Measurements from ENCODE around the gene ADAMTSL1. TPM values are rescaled to one million over a fixed set of nuclear protein-coding genes. Genes with fewer than 3 reads are reported as not detected.

Gene ADAMTSL1
- total RNA-seq, 1 experiment from 2014 or later, result not detected

DNA sequence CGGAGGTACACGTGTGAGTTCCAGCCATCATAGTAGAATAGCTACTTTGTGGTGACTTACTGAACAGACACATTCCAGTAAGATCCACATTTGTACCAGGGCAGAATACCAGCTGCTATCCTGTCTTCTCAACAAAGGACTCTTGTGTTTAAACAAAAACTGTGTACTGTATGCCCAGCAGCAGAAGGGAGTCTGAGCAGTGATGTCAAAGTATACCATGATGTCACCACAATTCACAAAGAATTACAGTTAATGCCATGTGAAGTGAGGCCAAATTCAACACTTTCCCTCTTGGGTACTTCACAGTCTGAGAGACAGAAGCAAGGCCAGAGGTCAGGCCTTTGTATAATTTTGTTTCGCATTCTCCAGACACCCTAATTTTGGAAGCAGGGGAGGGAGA is 137.0 kb downstream of the ADAMTSL1 start:
- no peak for ATAC-seq
- TF ChIP-seq SIN3A (IDR thresholded peaks at IDR 0.05; ENCODE audit: borderline replicate concordance, insufficient read depth, low read depth, low read length), result no peak
- TF ChIP-seq TCF7L2 (IDR thresholded peaks at IDR 0.05; ENCODE audit: low read depth, low read length), result no peak
- TF ChIP-seq, protein P1, sequence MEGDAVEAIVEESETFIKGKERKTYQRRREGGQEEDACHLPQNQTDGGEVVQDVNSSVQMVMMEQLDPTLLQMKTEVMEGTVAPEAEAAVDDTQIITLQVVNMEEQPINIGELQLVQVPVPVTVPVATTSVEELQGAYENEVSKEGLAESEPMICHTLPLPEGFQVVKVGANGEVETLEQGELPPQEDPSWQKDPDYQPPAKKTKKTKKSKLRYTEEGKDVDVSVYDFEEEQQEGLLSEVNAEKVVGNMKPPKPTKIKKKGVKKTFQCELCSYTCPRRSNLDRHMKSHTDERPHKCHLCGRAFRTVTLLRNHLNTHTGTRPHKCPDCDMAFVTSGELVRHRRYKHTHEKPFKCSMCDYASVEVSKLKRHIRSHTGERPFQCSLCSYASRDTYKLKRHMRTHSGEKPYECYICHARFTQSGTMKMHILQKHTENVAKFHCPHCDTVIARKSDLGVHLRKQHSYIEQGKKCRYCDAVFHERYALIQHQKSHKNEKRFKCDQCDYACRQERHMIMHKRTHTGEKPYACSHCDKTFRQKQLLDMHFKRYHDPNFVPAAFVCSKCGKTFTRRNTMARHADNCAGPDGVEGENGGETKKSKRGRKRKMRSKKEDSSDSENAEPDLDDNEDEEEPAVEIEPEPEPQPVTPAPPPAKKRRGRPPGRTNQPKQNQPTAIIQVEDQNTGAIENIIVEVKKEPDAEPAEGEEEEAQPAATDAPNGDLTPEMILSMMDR (IDR thresholded peaks at IDR 0.05), result no peak
- no peak for TF ChIP-seq POLR2AphosphoS5 (IDR thresholded peaks at IDR 0.05; ENCODE audit: low read depth, low read length)
- TF ChIP-seq, protein P2, sequence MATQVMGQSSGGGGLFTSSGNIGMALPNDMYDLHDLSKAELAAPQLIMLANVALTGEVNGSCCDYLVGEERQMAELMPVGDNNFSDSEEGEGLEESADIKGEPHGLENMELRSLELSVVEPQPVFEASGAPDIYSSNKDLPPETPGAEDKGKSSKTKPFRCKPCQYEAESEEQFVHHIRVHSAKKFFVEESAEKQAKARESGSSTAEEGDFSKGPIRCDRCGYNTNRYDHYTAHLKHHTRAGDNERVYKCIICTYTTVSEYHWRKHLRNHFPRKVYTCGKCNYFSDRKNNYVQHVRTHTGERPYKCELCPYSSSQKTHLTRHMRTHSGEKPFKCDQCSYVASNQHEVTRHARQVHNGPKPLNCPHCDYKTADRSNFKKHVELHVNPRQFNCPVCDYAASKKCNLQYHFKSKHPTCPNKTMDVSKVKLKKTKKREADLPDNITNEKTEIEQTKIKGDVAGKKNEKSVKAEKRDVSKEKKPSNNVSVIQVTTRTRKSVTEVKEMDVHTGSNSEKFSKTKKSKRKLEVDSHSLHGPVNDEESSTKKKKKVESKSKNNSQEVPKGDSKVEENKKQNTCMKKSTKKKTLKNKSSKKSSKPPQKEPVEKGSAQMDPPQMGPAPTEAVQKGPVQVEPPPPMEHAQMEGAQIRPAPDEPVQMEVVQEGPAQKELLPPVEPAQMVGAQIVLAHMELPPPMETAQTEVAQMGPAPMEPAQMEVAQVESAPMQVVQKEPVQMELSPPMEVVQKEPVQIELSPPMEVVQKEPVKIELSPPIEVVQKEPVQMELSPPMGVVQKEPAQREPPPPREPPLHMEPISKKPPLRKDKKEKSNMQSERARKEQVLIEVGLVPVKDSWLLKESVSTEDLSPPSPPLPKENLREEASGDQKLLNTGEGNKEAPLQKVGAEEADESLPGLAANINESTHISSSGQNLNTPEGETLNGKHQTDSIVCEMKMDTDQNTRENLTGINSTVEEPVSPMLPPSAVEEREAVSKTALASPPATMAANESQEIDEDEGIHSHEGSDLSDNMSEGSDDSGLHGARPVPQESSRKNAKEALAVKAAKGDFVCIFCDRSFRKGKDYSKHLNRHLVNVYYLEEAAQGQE (IDR thresholded peaks at IDR 0.05; ENCODE audit: insufficient read depth in 1 of 2, low read depth in 2 of 2, low read length in 1 of 2), result no peak
- no peaks in the 10 kb centered on the region for H3K4me1 ChIP-seq (ENCODE audit: control insufficient read depth, insufficient read depth, low read length)
- in situ Hi-C loops (cut with HindIII; ENCODE audit: low pct_unique_long_range_greater_than_20kb, low sequenced_read_pairs) (no loop called here), intact Hi-C loops (cut with micrococcal nuclease; ENCODE audit: unreplicated experiment) (no loop called here)
- H3K9me3 ChIP-seq (ENCODE audit: control insufficient read depth, insufficient read depth, low read depth, low read length), result no peaks in the 10 kb centered on the region
- no peaks in the 10 kb centered on the region for H3K36me3 ChIP-seq (ENCODE audit: control insufficient read depth, insufficient read depth, low read length)
- H3K27ac ChIP-seq (ENCODE audit: low read length), result no peak overlapping the region
- CTCF ChIA-PET, result no interaction called here
- no peak for DNase-seq (ENCODE audit: low read depth, low spot score)
- no TSS peak for BruUV-seq (replicated peaks)
- H3K4me3 ChIP-seq (ENCODE audit: low read depth in 2 of 2, low read length in 2 of 2), result no peak overlapping the region
- POLR2A ChIA-PET, result no interaction called here
- H3K27me3 ChIP-seq (ENCODE audit: control insufficient read depth, insufficient read depth, low read length), result no peaks in the 10 kb centered on the region

DNA sequence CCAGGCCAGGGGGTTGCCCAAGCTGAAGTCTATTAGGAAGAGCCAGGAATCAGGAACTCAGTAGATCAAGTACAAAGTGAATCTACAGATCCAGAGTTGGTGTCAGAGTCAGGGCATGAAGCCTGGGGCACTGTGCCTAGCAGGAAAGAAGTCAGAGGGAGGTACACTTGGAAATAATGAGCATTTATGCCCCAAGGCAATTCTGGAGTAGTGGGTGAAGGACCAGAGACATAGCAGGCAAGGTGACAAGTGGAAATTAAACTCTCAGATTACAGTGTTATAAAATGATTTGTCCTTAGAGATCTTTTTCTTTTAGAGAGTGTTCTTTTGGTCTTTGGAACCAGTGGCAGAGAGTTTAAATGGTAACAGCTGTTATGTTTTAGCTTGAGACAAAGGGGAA is 138.0 kb downstream of the ADAMTSL1 start:
- Histone ChIP-seq H3K4me1 (ENCODE audit: control insufficient read depth, insufficient read depth, low read length) (no peaks in the 10 kb centered on the region), H3K36me3 (ENCODE audit: control insufficient read depth, insufficient read depth, low read length) (no peaks in the 10 kb centered on the region), H3K9me3 (ENCODE audit: control insufficient read depth, insufficient read depth, low read depth, low read length) (no peaks in the 10 kb centered on the region), H3K4me3 (ENCODE audit: low read depth in 2 of 2, low read length in 2 of 2) (no peak overlapping the region), H3K27me3 (ENCODE audit: control insufficient read depth, insufficient read depth, low read length) (no peaks in the 10 kb centered on the region), H3K27ac (ENCODE audit: low read length) (no peak overlapping the region)
- CTCF ChIA-PET, result no interaction called here
- intact Hi-C loops (cut with micrococcal nuclease; ENCODE audit: unreplicated experiment) (no loop called here), in situ Hi-C loops (cut with HindIII; ENCODE audit: low pct_unique_long_range_greater_than_20kb, low sequenced_read_pairs) (no loop called here)
- no TSS peak for BruUV-seq (replicated peaks)
- DNase-seq (ENCODE audit: low read depth, low spot score) (no peak), ATAC-seq (no peak)
- POLR2A ChIA-PET, result no interaction called here
- TF ChIP-seq SIN3A (IDR thresholded peaks at IDR 0.05; ENCODE audit: borderline replicate concordance, insufficient read depth, low read depth, low read length) (no peak), POLR2AphosphoS5 (IDR thresholded peaks at IDR 0.05; ENCODE audit: low read depth, low read length) (no peak), TCF7L2 (IDR thresholded peaks at IDR 0.05; ENCODE audit: low read depth, low read length) (no peak)
- TF ChIP-seq, protein P2 (IDR thresholded peaks at IDR 0.05; ENCODE audit: insufficient read depth in 1 of 2, low read depth in 2 of 2, low read length in 1 of 2), result no peak
- TF ChIP-seq, protein P1 (IDR thresholded peaks at IDR 0.05), result no peak

Measured in Panc1 (cell line).